Left lung (tissue), 10 donors: Measurements from ENCODE around the gene CPNE7. TPM values are rescaled to one million over a fixed set of nuclear protein-coding genes. Genes with fewer than 3 reads are reported as not detected.
"Not testable (repeated sequence)": the region's sequence is repeated elsewhere in the genome, so short reads cannot be mapped to it uniquely, and the experiment has no call there.

ENCODE experiments used
- ATAC-seq: fragments of 200-7000 bp; cut with Tn5 transposase; one replicate; pipeline ENCODE4 v1.9.1; 2020; ENCODE audit warnings: moderate library complexity
- DNase-seq, 4 donors: peaks; one replicate each; pipeline ENCODE4 v3.0.0-alpha.2; 2013 to 2020
- H3K27ac ChIP-seq, 2 donors: fragments of 200-600 bp; sonication (generic) in 1 of 2; one replicate each; pipeline versions ENCODE4 v1.5.0 to v1.8.0; 2020 to 2021
- H3K27me3 ChIP-seq, 2 donors: fragments of 200-600 bp; sonication (generic) in 1 of 2; one replicate each; pipeline versions ENCODE4 v1.5.0 to v1.8.0; 2020 to 2021
- H3K36me3 ChIP-seq, 2 donors: fragments of 200-600 bp; sonication (generic) in 1 of 2; one replicate each; pipeline versions ENCODE4 v1.5.0 to v1.8.0; 2020 to 2021
- H3K4me1 ChIP-seq, 2 donors: fragments of 200-600 bp; one replicate each; pipeline ENCODE4 v1.8.0; 2021
- H3K4me3 ChIP-seq, 2 donors: fragments of 200-600 bp; sonication (generic) in 1 of 2; one replicate each; pipeline versions ENCODE4 v1.5.0 to v1.8.0; 2020 to 2021; ENCODE audit warnings: mild to moderate bottlenecking in 1 of 2
- H3K9me3 ChIP-seq, 2 donors: fragments of 200-600 bp; sonication (generic) in 1 of 2; one replicate each; pipeline versions ENCODE4 v1.5.0 to v1.8.0; 2020 to 2021
- CTCF ChIP-seq, 2 donors: fragments of 200-600 bp; sonication (generic) in 1 of 2; IDR thresholded peaks; one replicate each; pipeline versions ENCODE4 v1.5.0 to v1.8.0; 2021; ENCODE audit warnings: antibody characterized with exemption in 2 of 2
- intact Hi-C, 2 donors: fragments of 100-400 bp; cut with DNase I; formaldehyde crosslinking; loops; one replicate each; pipeline versions ENCODE4 v1.11.2 to v1.14.2; 2022
- polyA plus RNA-seq, 6 donors: library from polyadenylated mRNA; unstranded; fragments of 120-200 nt; gene quantifications; one replicate each; pipeline ENCODE4 v1.2.1, GENCODE V29; 2013; ENCODE audit not compliant: insufficient read length in 6 of 6
- total RNA-seq, 2 donors: library from RNA; stranded (reverse); fragmentation: NEBNext Ultra II Directional; extraction: Animal tissue kit (Norgen Biotek cat#: 25700); gene quantifications; one replicate each; pipeline ENCODE4 v1.2.1, GENCODE V29; 2021
- donor health status: DM: no; HTN: yes; CAD: no.
- donor health status: DM: no; HTN: no; CAD: no.

The CPNE7 gene
- total and polyA plus RNA-seq, 8 donors, result 0.26 to 1.3 (median 0.36) TPM; not detected in 1

GRCh38 chr16:89565506-89566372 is 9.8 kb upstream of the CPNE7 start:
- ATAC-seq (peak; percentile 66), DNase-seq (peak in 3 of 4 donors; percentile 35 to 88 (median 63))
- peaks cover 0 to 18% of the 10 kb centered on the region in 2 donors for H3K27me3 ChIP-seq
- peak; percentile 43 to 49 for TF ChIP-seq CTCF (IDR thresholded peaks at IDR 0.05)
- H3K9me3 ChIP-seq, result no peaks in the 10 kb centered on the region
- peak overlapping the region in 1 of 2 donors; percentile 11 for H3K4me3 ChIP-seq
- peaks cover 0 to 42% of the 10 kb centered on the region in 2 donors for H3K36me3 ChIP-seq
- H3K4me1 ChIP-seq, result peaks cover 16 to 54% of the 10 kb centered on the region in 2 donors
- peak overlapping the region in 1 of 2 donors; percentile 25 for H3K27ac ChIP-seq
- intact Hi-C loops, result no loop called here

- Histone ChIP-seq H3K27ac (no peak overlapping the region), H3K4me3 (no peak overlapping the region)
Observed at GRCh38 chr16:89567656-89568594, 7.6 kb upstream of the CPNE7 start.

GRCh38 chr16:89569506-89570341 is 5.8 kb upstream of the CPNE7 start:
- Histone ChIP-seq H3K9me3 (no peaks in the 10 kb centered on the region), H3K27ac (no peak overlapping the region), H3K4me3 (no peak overlapping the region), H3K36me3 (peaks cover 0 to 5% of the 10 kb centered on the region in 2 donors), H3K4me1 (peaks cover 12 to 21% of the 10 kb centered on the region in 2 donors), H3K27me3 (peaks cover 8 to 52% of the 10 kb centered on the region in 2 donors)
- DNase-seq (no peak), ATAC-seq (no peak)
- no peak for TF ChIP-seq CTCF (IDR thresholded peaks at IDR 0.05)
- intact Hi-C loops, result no loop called here

More at GRCh38 chr16:89567656-89568594, 7.6 kb upstream of the CPNE7 start:
- Histone ChIP-seq H3K27me3 (peaks cover 0 to 34% of the 10 kb centered on the region in 2 donors), H3K9me3 (no peaks in the 10 kb centered on the region), H3K36me3 (peaks cover 0 to 23% of the 10 kb centered on the region in 2 donors), H3K4me1 (peaks cover 9 to 32% of the 10 kb centered on the region in 2 donors)
- DNase-seq (no peak), ATAC-seq (no peak)
- intact Hi-C loops, result no loop called here
- TF ChIP-seq CTCF (IDR thresholded peaks at IDR 0.05), result no peak

- Histone ChIP-seq H3K4me1 (peaks cover 14 to 21% of the 10 kb centered on the region in 2 donors), H3K4me3 (no peak overlapping the region), H3K36me3 (peaks cover 0 to 3% of the 10 kb centered on the region in 2 donors), H3K9me3 (no peaks in the 10 kb centered on the region), H3K27ac (no peak overlapping the region), H3K27me3 (peaks cover 15 to 59% of the 10 kb centered on the region in 2 donors)
- ATAC-seq (no peak), DNase-seq (no peak)
- no peak for TF ChIP-seq CTCF (IDR thresholded peaks at IDR 0.05)
- intact Hi-C loops, result no loop called here
Observed at GRCh38 chr16:89570342-89570923, 5.1 kb upstream of the CPNE7 start.

- Histone ChIP-seq H3K27me3 (peaks cover 16 to 66% of the 10 kb centered on the region in 2 donors), H3K4me1 (peaks cover 7 to 20% of the 10 kb centered on the region in 2 donors)
- H3K4me3 ChIP-seq, H3K27ac ChIP-seq, intact Hi-C loops, ATAC-seq, H3K36me3 ChIP-seq, H3K9me3 ChIP-seq, DNase-seq: not testable (repeated sequence)
Observed at GRCh38 chr16:89570983-89571598, 4.5 kb upstream of the CPNE7 start.
